Measurements from ENCODE around the gene OSTC. TPM values are rescaled to one million over a fixed set of nuclear protein-coding genes. Genes with fewer than 3 reads are reported as not detected.

OSTC gene
- total and polyA plus RNA-seq, 2 of the 13 experiments (the other 11 are each of a cell fraction or from before 2014, with no cell fraction given) = 208 to 380 TPM

DNA sequence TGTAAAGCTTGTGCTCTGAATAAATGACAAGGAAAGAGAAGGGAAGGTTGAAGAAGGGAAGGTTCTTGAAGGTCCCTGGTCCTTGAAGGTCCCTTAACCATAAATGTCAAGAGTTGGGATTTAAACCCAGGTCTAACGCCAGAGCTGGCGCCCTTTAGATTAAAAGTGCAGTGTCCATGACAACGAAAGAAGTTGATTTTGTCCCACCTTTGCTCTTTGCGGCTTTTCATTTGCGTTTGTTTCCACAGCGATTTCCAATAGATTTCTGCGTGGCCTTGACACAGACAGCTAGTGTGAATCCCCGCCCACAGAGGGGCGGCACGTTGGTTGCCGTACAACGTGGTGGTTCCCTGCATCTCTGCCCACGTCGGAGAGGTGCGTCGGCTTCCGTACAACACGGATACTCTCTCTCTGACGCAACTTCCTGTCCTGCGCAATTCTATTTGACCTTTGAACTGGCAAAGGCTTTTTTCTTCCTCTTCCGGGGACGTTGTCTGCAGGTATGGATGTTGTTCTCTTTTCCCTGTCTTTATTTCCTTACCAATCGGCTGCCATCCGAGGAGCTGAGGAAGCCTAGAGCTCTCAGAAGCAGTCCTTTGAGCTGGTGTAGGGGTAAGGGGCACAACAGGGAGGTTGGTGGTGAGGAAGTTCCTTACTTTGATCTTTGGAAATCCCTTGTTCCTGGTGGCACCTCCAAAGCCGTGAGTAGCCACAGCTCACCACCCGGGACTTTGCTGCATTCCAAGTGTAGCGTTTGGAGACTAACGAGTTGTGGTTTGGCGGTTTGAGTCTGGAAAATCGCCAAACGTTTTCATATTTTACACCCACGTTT, 30.1 kb upstream of the OSTC start, which contains the start of gene RPL34 (continued):
- TF ChIP-seq, protein P1, sequence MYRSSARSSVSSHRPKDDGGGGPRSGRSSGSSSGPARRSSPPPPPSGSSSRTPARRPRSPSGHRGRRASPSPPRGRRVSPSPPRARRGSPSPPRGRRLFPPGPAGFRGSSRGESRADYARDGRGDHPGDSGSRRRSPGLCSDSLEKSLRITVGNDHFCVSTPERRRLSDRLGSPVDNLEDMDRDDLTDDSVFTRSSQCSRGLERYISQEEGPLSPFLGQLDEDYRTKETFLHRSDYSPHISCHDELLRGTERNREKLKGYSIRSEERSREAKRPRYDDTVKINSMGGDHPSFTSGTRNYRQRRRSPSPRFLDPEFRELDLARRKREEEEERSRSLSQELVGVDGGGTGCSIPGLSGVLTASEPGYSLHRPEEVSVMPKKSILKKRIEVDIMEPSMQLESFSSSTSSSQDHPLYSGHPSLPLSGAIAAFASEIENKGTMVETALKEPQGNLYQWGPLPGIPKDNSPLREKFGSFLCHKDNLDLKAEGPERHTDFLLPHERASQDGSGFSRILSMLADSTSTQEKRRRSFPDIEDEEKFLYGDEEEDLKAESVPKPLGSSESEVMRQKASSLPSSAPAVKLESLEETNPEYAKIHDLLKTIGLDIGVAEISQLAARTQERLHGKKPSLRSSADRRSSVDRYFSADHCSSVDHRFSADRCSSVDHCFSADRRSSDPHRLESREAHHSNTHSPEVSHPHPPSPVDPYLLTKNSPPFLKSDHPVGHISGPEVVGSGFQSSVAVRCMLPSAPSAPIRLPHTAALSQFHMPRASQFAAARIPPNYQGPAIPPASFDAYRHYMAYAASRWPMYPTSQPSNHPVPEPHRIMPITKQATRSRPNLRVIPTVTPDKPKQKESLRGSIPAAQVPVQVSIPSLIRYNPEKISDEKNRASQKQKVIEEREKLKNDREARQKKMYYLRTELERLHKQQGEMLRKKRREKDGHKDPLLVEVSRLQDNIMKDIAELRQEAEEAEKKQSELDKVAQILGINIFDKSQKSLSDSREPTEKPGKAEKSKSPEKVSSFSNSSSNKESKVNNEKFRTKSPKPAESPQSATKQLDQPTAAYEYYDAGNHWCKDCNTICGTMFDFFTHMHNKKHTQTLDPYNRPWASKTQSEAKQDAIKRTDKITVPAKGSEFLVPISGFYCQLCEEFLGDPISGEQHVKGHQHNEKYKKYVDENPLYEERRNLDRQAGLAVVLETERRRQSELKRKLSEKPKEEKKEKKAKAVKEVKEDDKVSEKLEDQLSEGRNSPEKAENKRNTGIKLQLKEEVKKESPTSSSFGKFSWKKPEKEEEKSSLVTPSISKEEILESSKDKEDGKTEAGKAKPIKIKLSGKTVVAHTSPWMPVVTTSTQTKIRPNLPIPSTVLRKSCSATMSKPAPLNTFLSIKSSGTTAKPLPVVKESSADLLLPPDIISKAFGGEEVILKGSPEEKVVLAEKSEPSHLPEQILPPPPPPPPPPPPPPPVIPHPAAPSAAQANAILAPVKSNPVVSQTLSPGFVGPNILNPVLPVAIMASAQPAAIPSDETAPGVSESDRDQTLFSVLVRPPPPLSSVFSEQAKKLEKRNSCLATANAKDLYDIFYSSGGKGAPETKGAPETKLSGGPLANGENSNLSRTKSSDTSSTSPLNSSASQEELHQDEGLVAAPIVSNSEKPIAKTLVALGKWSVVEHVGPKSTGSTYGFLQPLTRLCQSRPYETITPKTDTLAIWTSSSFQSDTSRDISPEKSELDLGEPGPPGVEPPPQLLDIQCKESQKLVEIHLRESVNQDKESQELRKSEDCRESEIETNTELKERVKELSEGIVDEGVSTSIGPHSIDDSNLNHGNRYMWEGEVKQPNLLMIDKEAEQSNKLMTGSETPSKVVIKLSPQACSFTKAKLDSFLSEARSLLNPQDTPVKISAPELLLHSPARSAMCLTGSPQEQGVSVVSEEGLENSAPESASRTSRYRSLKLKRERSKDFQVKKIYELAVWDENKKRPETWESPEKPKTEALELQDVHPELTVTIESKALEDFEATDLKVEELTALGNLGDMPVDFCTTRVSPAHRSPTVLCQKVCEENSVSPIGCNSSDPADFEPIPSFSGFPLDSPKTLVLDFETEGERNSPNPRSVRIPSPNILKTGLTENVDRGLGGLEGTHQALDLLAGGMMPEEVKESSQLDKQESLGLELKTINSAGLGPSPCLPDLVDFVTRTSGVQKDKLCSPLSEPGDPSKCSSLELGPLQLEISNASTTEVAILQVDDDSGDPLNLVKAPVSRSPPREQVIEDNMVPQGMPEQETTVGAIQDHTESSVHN (CRISPR knock-in tag; IDR thresholded peaks at IDR 0.05) = no peak
- TF ChIP-seq RARG (CRISPR knock-in tag; IDR thresholded peaks at IDR 0.05; ENCODE audit: low read depth) = no peak
- peak; percentile 38; the same call in 1 of the 2 replicates for TF ChIP-seq RFX5 (IDR thresholded peaks at IDR 0.05; ENCODE audit: low read depth, low read length)
- TF ChIP-seq, protein P2, sequence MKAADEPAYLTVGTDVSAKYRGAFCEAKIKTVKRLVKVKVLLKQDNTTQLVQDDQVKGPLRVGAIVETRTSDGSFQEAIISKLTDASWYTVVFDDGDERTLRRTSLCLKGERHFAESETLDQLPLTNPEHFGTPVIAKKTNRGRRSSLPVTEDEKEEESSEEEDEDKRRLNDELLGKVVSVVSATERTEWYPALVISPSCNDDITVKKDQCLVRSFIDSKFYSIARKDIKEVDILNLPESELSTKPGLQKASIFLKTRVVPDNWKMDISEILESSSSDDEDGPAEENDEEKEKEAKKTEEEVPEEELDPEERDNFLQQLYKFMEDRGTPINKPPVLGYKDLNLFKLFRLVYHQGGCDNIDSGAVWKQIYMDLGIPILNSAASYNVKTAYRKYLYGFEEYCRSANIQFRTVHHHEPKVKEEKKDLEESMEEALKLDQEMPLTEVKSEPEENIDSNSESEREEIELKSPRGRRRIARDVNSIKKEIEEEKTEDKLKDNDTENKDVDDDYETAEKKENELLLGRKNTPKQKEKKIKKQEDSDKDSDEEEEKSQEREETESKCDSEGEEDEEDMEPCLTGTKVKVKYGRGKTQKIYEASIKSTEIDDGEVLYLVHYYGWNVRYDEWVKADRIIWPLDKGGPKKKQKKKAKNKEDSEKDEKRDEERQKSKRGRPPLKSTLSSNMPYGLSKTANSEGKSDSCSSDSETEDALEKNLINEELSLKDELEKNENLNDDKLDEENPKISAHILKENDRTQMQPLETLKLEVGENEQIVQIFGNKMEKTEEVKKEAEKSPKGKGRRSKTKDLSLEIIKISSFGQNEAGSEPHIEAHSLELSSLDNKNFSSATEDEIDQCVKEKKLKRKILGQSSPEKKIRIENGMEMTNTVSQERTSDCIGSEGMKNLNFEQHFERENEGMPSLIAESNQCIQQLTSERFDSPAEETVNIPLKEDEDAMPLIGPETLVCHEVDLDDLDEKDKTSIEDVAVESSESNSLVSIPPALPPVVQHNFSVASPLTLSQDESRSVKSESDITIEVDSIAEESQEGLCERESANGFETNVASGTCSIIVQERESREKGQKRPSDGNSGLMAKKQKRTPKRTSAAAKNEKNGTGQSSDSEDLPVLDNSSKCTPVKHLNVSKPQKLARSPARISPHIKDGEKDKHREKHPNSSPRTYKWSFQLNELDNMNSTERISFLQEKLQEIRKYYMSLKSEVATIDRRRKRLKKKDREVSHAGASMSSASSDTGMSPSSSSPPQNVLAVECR (CRISPR knock-in tag; IDR thresholded peaks at IDR 0.05; ENCODE audit: borderline replicate concordance) = peak; percentile 86; the same call in 1 of the 2 replicates
- TF ChIP-seq, protein P3, sequence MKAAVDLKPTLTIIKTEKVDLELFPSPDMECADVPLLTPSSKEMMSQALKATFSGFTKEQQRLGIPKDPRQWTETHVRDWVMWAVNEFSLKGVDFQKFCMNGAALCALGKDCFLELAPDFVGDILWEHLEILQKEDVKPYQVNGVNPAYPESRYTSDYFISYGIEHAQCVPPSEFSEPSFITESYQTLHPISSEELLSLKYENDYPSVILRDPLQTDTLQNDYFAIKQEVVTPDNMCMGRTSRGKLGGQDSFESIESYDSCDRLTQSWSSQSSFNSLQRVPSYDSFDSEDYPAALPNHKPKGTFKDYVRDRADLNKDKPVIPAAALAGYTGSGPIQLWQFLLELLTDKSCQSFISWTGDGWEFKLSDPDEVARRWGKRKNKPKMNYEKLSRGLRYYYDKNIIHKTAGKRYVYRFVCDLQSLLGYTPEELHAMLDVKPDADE (CRISPR knock-in tag; IDR thresholded peaks at IDR 0.05) = no peak
- TF ChIP-seq, protein P4, sequence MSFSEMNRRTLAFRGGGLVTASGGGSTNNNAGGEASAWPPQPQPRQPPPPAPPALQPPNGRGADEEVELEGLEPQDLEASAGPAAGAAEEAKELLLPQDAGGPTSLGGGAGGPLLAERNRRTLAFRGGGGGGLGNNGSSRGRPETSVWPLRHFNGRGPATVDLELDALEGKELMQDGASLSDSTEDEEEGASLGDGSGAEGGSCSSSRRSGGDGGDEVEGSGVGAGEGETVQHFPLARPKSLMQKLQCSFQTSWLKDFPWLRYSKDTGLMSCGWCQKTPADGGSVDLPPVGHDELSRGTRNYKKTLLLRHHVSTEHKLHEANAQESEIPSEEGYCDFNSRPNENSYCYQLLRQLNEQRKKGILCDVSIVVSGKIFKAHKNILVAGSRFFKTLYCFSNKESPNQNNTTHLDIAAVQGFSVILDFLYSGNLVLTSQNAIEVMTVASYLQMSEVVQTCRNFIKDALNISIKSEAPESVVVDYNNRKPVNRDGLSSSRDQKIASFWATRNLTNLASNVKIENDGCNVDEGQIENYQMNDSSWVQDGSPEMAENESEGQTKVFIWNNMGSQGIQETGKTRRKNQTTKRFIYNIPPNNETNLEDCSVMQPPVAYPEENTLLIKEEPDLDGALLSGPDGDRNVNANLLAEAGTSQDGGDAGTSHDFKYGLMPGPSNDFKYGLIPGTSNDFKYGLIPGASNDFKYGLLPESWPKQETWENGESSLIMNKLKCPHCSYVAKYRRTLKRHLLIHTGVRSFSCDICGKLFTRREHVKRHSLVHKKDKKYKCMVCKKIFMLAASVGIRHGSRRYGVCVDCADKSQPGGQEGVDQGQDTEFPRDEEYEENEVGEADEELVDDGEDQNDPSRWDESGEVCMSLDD (CRISPR knock-in tag; IDR thresholded peaks at IDR 0.05; ENCODE audit: borderline replicate concordance) = no peak
- TF ChIP-seq, protein P5, sequence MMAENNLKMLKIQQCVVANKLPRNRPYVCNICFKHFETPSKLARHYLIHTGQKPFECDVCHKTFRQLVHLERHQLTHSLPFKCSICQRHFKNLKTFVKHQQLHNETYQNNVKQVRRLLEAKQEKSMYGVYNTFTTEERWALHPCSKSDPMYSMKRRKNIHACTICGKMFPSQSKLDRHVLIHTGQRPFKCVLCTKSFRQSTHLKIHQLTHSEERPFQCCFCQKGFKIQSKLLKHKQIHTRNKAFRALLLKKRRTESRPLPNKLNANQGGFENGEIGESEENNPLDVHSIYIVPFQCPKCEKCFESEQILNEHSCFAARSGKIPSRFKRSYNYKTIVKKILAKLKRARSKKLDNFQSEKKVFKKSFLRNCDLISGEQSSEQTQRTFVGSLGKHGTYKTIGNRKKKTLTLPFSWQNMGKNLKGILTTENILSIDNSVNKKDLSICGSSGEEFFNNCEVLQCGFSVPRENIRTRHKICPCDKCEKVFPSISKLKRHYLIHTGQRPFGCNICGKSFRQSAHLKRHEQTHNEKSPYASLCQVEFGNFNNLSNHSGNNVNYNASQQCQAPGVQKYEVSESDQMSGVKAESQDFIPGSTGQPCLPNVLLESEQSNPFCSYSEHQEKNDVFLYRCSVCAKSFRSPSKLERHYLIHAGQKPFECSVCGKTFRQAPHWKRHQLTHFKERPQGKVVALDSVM (CRISPR knock-in tag; IDR thresholded peaks at IDR 0.05) = no peak; the same call in 1 of the 2 replicates

Measured in HepG2 (cell line).